Activated CD4-positive, alpha-beta memory T cell treated with anti-CD3 and anti-CD28 coated beads, Interleukin-2, amount 10 ng/mL, durations not matched to agents 7 days and 5 days (primary cell): ENCODE data around the gene CFL1. TPM values are rescaled to one million over a fixed set of nuclear protein-coding genes. Genes with fewer than 3 reads are reported as not detected.

Source experiments
- total RNA-seq, 2 experiments: library from RNA; stranded (reverse); gene quantifications; one replicate each; pipeline ENCODE4 v1.2.3, GENCODE V29; 2021

Gene CFL1
- total RNA-seq, 2 experiments from 2014 or later: 1,733 to 1,734 TPM

Other genes with a start within 250 kb of the CFL1 start
- gene MAP3K11, start 244.0 kb downstream of the CFL1 start, total RNA-seq: 10 to 100 TPM; 67.2 to 71.8 TPM
- gene PCNX3, start 242.4 kb downstream of the CFL1 start, total RNA-seq: 10 to 100 TPM; 39.8 to 40.3 TPM
- gene SIPA1, start 220.1 kb downstream of the CFL1 start, total RNA-seq: 100 to 1,000 TPM; 201 to 205 TPM
- gene RELA, start 195.3 kb downstream of the CFL1 start, total RNA-seq: 100 to 1,000 TPM in 1 of 2 experiments, 10 to 100 TPM in 1; 91.2 to 102 TPM
- gene KAT5, start 145.9 kb downstream of the CFL1 start, total RNA-seq: 10 to 100 TPM; 62.6 to 63.0 TPM
- 10 to 100 TPM; 80.3 to 81.9 TPM for gene RNASEH2C, start 137.4 kb downstream of the CFL1 start, total RNA-seq
- 10 to 100 TPM; 21.2 to 21.5 TPM for gene AP5B1, start 77.2 kb downstream of the CFL1 start, total RNA-seq
- gene OVOL1, start 71.1 kb downstream of the CFL1 start, total RNA-seq: not detected
- gene SNX32, start 24.2 kb downstream of the CFL1 start, total RNA-seq: 1 to 10 TPM in 1 of 2 experiments, under 1 TPM in 1; 0.83 to 1.6 TPM
- gene MUS81, start 2.3 kb upstream of the CFL1 start, total RNA-seq: 10 to 100 TPM; 86.9 to 91.9 TPM
- gene EFEMP2, start 14.6 kb upstream of the CFL1 start, total RNA-seq: 10 to 100 TPM; 13.8 to 14.7 TPM
- 10 to 100 TPM; 75.9 to 80.5 TPM for gene CTSW, start 21.7 kb upstream of the CFL1 start, total RNA-seq
- gene FIBP, start 30.3 kb upstream of the CFL1 start, total RNA-seq: 10 to 100 TPM; 71.7 to 77.4 TPM
- gene CCDC85B, start 32.5 kb upstream of the CFL1 start, total RNA-seq: 10 to 100 TPM; 53.2 to 55.8 TPM
- gene FOSL1, start 42.2 kb upstream of the CFL1 start, total RNA-seq: 1 to 10 TPM; 4.5 to 5.0 TPM
- 10 to 100 TPM; 34.1 to 34.2 TPM for gene C11orf68, start 60.9 kb upstream of the CFL1 start, total RNA-seq
- gene DRAP1, start 61.2 kb upstream of the CFL1 start, total RNA-seq: 100 to 1,000 TPM; 162 to 180 TPM
- gene TSGA10IP, start 87.3 kb upstream of the CFL1 start, total RNA-seq: not detected
- 10 to 100 TPM; 59.5 to 61.5 TPM for gene SART1, start 103.6 kb upstream of the CFL1 start, total RNA-seq
- gene EIF1AD, start 144.0 kb upstream of the CFL1 start, total RNA-seq: 10 to 100 TPM; 43.6 to 45.9 TPM
- gene BANF1, start 144.3 kb upstream of the CFL1 start, total RNA-seq: 100 to 1,000 TPM; 191 to 196 TPM
- under 1 TPM; 0.30 to 0.65 TPM for gene CST6, start 153.8 kb upstream of the CFL1 start, total RNA-seq
- gene CATSPER1, start 168.3 kb upstream of the CFL1 start, total RNA-seq: under 1 TPM; 0.33 to 0.58 TPM
- not detected for gene GAL3ST3, start 191.0 kb upstream of the CFL1 start, total RNA-seq
- 100 to 1,000 TPM; 230 to 241 TPM for gene SF3B2, start 194.2 kb upstream of the CFL1 start, total RNA-seq
- 10 to 100 TPM; 86.4 to 95.0 TPM for gene PACS1, start 212.1 kb upstream of the CFL1 start, total RNA-seq